ENCODE data around the gene TMC7.
"Not testable (repeated sequence)": the region's sequence is repeated elsewhere in the genome, so short reads cannot be mapped to it uniquely, and the experiment has no call there.

The TMC7 gene

DNA sequence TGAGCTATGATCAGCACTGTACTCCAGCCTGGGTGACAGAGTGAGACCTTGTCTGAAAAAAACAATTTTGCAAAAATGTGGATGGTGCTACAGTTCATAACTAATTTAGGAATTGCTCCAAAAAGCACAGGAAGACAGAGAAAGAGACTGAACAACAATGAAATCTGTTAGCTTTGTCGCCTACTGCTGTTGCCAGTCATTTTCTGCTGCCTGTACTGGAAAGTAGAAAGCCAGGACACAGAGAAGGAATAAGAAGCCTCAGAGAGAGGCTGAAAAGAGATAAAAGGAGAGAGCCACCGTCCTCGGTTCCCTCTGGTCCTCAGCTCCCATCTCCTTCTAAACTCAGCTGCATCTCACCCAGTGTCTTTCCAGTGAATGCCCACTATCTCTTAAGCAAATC, 8.6 kb upstream of the TMC7 start:
- Histone ChIP-seq H3K27me3 (replicated peaks; ENCODE audit: insufficient read depth, low read length) (no peaks in the 10 kb centered on the region), H3K4me1 (ENCODE audit: low read length) (no peaks in the 10 kb centered on the region), H3K4me2 (ENCODE audit: low read depth, low read length) (no peak overlapping the region), H4K20me1 (ENCODE audit: insufficient read depth, low read length) (no peaks in the 10 kb centered on the region), H3K79me2 (ENCODE audit: low read length) (no peaks in the 10 kb centered on the region), H3F3A (ENCODE audit: insufficient read depth, low read length) (no peaks in the 10 kb centered on the region), H3K27ac (ENCODE audit: low read length) (no peak overlapping the region), H3K9me3 (replicated peaks; ENCODE audit: insufficient read depth, low read length) (no peaks in the 10 kb centered on the region), H2AFZ (ENCODE audit: low read length) (no peak overlapping the region), H3K36me3 (replicated peaks; ENCODE audit: insufficient read depth, low read length) (no peaks in the 10 kb centered on the region), H3K4me3 (ENCODE audit: low read length) (no peak overlapping the region), H3K9me2 (replicated peaks; ENCODE audit: insufficient read depth, low read length) (no peaks in the 10 kb centered on the region), H3K9ac (ENCODE audit: low read length) (no peak overlapping the region)
- DNase-seq: no peak
- TF ChIP-seq, protein P1, sequence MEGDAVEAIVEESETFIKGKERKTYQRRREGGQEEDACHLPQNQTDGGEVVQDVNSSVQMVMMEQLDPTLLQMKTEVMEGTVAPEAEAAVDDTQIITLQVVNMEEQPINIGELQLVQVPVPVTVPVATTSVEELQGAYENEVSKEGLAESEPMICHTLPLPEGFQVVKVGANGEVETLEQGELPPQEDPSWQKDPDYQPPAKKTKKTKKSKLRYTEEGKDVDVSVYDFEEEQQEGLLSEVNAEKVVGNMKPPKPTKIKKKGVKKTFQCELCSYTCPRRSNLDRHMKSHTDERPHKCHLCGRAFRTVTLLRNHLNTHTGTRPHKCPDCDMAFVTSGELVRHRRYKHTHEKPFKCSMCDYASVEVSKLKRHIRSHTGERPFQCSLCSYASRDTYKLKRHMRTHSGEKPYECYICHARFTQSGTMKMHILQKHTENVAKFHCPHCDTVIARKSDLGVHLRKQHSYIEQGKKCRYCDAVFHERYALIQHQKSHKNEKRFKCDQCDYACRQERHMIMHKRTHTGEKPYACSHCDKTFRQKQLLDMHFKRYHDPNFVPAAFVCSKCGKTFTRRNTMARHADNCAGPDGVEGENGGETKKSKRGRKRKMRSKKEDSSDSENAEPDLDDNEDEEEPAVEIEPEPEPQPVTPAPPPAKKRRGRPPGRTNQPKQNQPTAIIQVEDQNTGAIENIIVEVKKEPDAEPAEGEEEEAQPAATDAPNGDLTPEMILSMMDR (IDR thresholded peaks at IDR 0.05; ENCODE audit: low read length): no peak
- TF ChIP-seq EZH2 (optimal IDR thresholded peaks at IDR 0.05; ENCODE audit: low read depth, low read length): no peak
- TF ChIP-seq EZH2phosphoT487 (IDR thresholded peaks at IDR 0.05; ENCODE audit: low read length): no peak

DNA sequence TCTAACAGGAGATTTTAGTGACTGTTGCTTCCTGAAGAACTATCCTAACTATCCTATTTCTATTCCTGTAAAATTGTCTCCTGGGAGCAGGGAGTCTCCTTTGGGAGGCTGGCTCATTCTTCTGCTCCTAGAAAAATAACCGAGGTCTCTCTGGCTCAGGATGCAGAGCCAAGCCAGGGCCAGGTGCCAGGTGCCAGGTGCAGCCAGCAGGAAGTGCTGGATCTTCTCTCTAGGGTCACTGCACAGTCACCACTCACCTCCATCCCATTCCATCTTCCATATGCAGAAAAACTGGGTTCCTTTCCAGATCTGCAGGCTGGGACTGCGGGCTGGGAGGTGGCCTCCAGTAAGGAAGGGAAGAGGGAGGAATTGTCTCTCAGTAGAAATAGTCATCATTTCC, 3.8 kb upstream of the TMC7 start:
- H4K20me1 ChIP-seq (ENCODE audit: insufficient read depth, low read length): no peaks in the 10 kb centered on the region
- H3K4me2 ChIP-seq (ENCODE audit: low read depth, low read length): no peak overlapping the region
- DNase-seq: no peak
- no peaks in the 10 kb centered on the region for H3K36me3 ChIP-seq (replicated peaks; ENCODE audit: insufficient read depth, low read length)
- no peak overlapping the region for H2AFZ ChIP-seq (ENCODE audit: low read length)
- H3K79me2 ChIP-seq (ENCODE audit: low read length): no peaks in the 10 kb centered on the region
- TF ChIP-seq EZH2phosphoT487 (IDR thresholded peaks at IDR 0.05; ENCODE audit: low read length): no peak
- no peak for TF ChIP-seq EZH2 (optimal IDR thresholded peaks at IDR 0.05; ENCODE audit: low read depth, low read length)
- TF ChIP-seq, protein P1 (IDR thresholded peaks at IDR 0.05; ENCODE audit: low read length): no peak
- no peaks in the 10 kb centered on the region for H3K9me2 ChIP-seq (replicated peaks; ENCODE audit: insufficient read depth, low read length)
- H3K9ac ChIP-seq (ENCODE audit: low read length): no peak overlapping the region
- H3F3A ChIP-seq (ENCODE audit: insufficient read depth, low read length): no peaks in the 10 kb centered on the region
- no peaks in the 10 kb centered on the region for H3K9me3 ChIP-seq (replicated peaks; ENCODE audit: insufficient read depth, low read length)
- no peak overlapping the region for H3K27ac ChIP-seq (ENCODE audit: low read length)
- no peak overlapping the region for H3K4me3 ChIP-seq (ENCODE audit: low read length)
- H3K27me3 ChIP-seq (replicated peaks; ENCODE audit: insufficient read depth, low read length): no peaks in the 10 kb centered on the region
- no peaks in the 10 kb centered on the region for H3K4me1 ChIP-seq (ENCODE audit: low read length)

DNA sequence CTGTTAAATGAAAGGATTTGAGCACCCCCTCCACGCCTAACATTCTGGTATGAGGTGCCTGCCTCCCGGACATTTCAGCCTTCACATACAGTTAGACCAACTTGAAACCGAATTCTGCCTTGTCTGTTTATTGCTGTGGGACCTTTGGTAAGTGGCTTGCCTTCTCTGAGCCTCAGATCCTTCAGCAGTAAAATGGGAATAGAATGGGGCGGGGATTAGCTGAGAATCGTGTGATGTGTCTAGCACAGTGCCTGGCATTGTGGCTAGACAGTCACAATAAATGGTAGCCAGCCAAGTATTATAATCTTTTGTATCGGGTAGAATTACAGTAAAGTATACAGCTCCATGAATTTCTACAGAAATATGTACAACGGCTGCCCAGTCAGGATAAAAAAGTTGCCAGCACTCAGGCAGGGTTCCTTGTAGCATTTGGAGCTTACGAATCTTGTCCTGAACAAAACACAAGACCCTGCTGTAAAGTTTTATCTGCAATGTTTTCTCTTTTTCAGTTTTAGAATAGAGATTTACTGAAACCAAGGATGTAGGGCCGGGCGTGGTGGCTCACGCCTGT, 786 bp downstream of the TMC7 start:
- Histone ChIP-seq H3K9me3 (replicated peaks; ENCODE audit: insufficient read depth, low read length) (no peaks in the 10 kb centered on the region), H2AFZ (ENCODE audit: low read length) (no peak overlapping the region), H3K4me3 (ENCODE audit: low read length) (no peak overlapping the region), H3F3A (ENCODE audit: insufficient read depth, low read length) (no peaks in the 10 kb centered on the region), H4K20me1 (ENCODE audit: insufficient read depth, low read length) (no peaks in the 10 kb centered on the region), H3K4me2 (ENCODE audit: low read depth, low read length) (no peak overlapping the region), H3K4me1 (ENCODE audit: low read length) (no peaks in the 10 kb centered on the region), H3K79me2 (ENCODE audit: low read length) (no peaks in the 10 kb centered on the region), H3K36me3 (replicated peaks; ENCODE audit: insufficient read depth, low read length) (no peaks in the 10 kb centered on the region), H3K9ac (ENCODE audit: low read length) (no peak overlapping the region), H3K27me3 (replicated peaks; ENCODE audit: insufficient read depth, low read length) (no peaks in the 10 kb centered on the region), H3K9me2 (replicated peaks; ENCODE audit: insufficient read depth, low read length) (no peaks in the 10 kb centered on the region), H3K27ac (ENCODE audit: low read length) (no peak overlapping the region)
- TF ChIP-seq, protein P1 (IDR thresholded peaks at IDR 0.05; ENCODE audit: low read length): no peak
- TF ChIP-seq EZH2 (optimal IDR thresholded peaks at IDR 0.05; ENCODE audit: low read depth, low read length): no peak
- no peak for TF ChIP-seq EZH2phosphoT487 (IDR thresholded peaks at IDR 0.05; ENCODE audit: low read length)
- no peak for DNase-seq

DNA sequence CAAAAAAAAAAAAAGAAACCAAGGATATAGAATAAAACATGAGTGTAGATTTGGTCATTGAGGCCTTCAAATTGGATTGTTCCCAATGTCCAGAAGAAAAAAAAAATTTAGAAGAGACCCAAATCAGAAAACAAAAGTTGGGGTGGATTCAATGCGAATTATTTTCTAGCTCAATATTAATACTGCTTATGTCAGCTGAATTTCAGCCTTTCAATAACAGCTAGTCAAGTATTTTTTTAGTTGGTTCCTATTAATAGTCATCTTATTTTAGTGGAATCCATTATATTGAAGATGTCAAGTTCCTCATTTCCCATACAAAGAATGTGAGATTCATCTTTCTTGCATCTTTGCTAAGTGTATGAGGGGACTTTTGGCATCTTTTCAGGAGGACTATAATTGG, 1.5 kb downstream of the TMC7 start:
- not testable (repeated sequence) for H2AFZ ChIP-seq (ENCODE audit: low read length); H3K9me3 ChIP-seq (replicated peaks; ENCODE audit: insufficient read depth, low read length); H3K9me2 ChIP-seq (replicated peaks; ENCODE audit: insufficient read depth, low read length); H3K4me1 ChIP-seq (ENCODE audit: low read length); DNase-seq; H3K27me3 ChIP-seq (replicated peaks; ENCODE audit: insufficient read depth, low read length); H3K9ac ChIP-seq (ENCODE audit: low read length); H3K4me2 ChIP-seq (ENCODE audit: low read depth, low read length); H4K20me1 ChIP-seq (ENCODE audit: insufficient read depth, low read length); H3K79me2 ChIP-seq (ENCODE audit: low read length); H3F3A ChIP-seq (ENCODE audit: insufficient read depth, low read length); H3K36me3 ChIP-seq (replicated peaks; ENCODE audit: insufficient read depth, low read length); H3K4me3 ChIP-seq (ENCODE audit: low read length); H3K27ac ChIP-seq (ENCODE audit: low read length)

DNA sequence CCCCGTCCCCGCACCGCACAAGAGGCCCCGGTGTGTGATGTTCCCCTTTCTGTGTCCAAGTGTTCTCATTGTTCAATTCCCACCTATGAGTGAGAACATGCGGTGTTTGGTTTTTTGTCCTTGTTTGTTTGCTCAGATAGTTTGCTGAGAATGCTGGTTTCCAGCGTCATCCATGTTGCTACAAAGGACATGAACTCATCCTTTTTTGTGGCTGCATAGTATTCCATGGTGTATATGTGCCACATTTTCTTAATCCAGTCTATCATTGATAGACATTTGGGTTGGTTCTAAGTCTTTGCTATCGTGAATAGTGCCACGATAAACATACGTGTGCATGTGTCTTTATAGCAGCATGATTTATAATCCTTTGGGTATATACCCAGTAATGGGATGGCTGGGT, 8.0 kb downstream of the TMC7 start:
- not testable (repeated sequence) for DNase-seq; H3K27ac ChIP-seq (ENCODE audit: low read length); H3K4me2 ChIP-seq (ENCODE audit: low read depth, low read length); H3K4me3 ChIP-seq (ENCODE audit: low read length); H3K9ac ChIP-seq (ENCODE audit: low read length); H3K9me3 ChIP-seq (replicated peaks; ENCODE audit: insufficient read depth, low read length); H3K27me3 ChIP-seq (replicated peaks; ENCODE audit: insufficient read depth, low read length); H3K9me2 ChIP-seq (replicated peaks; ENCODE audit: insufficient read depth, low read length); H2AFZ ChIP-seq (ENCODE audit: low read length); H3K4me1 ChIP-seq (ENCODE audit: low read length); H3K79me2 ChIP-seq (ENCODE audit: low read length); H4K20me1 ChIP-seq (ENCODE audit: insufficient read depth, low read length); H3K36me3 ChIP-seq (replicated peaks; ENCODE audit: insufficient read depth, low read length); H3F3A ChIP-seq (ENCODE audit: insufficient read depth, low read length)

DNA sequence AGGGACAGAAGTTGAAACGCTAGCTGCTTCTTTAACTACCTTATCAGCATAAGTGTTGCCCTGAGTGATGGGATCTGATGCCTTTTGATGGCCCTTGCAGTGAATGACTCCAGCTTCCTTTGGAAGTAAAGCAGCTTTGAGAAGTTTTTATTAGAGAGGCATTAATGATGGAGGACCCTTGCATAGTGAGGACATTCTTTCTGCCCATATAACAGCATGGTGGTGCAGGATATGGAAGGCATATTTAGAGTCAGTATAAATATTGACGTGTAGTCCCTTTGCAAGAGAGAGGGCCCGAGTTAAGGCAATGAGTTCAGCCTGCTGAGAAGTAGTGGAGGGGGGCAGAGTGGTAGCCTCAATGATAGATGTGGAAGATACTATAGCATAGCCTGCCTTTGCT, 9.8 kb downstream of the TMC7 start:
- H3K36me3 ChIP-seq (replicated peaks; ENCODE audit: insufficient read depth, low read length); H3K9ac ChIP-seq (ENCODE audit: low read length); H3K4me3 ChIP-seq (ENCODE audit: low read length); H4K20me1 ChIP-seq (ENCODE audit: insufficient read depth, low read length); H3K27me3 ChIP-seq (replicated peaks; ENCODE audit: insufficient read depth, low read length); H3F3A ChIP-seq (ENCODE audit: insufficient read depth, low read length); H3K4me2 ChIP-seq (ENCODE audit: low read depth, low read length); DNase-seq; H3K79me2 ChIP-seq (ENCODE audit: low read length); H3K9me2 ChIP-seq (replicated peaks; ENCODE audit: insufficient read depth, low read length); H3K4me1 ChIP-seq (ENCODE audit: low read length); H2AFZ ChIP-seq (ENCODE audit: low read length); H3K9me3 ChIP-seq (replicated peaks; ENCODE audit: insufficient read depth, low read length); H3K27ac ChIP-seq (ENCODE audit: low read length): not testable (repeated sequence)
